HL-60/S4 (cell line): ENCODE results near the gene KIF6.

Source experiments
- in situ Hi-C: fragments of 300-500 bp; cut with MboI; formaldehyde crosslinking; loops from 2 replicates; pipeline ENCODE4 v1.14.3; 2022; ENCODE audit warnings: low sequenced_read_pairs

KIF6 gene

GRCh38 chr6:39393075-39393474, 332.1 kb downstream of the KIF6 start:
- in situ Hi-C loops: no loop called here

GRCh38 chr6:39391182-39391581, 334.0 kb downstream of the KIF6 start:
- in situ Hi-C loops: no loop called here

- in situ Hi-C loops: no loop called here
Observed at GRCh38 chr6:39389484-39389767, 335.8 kb downstream of the KIF6 start.

GRCh38 chr6:39388606-39389483, 336.4 kb downstream of the KIF6 start:
- in situ Hi-C loops: no loop called here

GRCh38 chr6:39387785-39388184, 337.4 kb downstream of the KIF6 start:
- in situ Hi-C loops: no loop called here

- in situ Hi-C loops: no loop called here
Observed at GRCh38 chr6:39386487-39386886, 338.7 kb downstream of the KIF6 start.

- in situ Hi-C loops: no loop called here
Observed at GRCh38 chr6:39381550-39382140, 343.6 kb downstream of the KIF6 start.

GRCh38 chr6:39380837-39381549, 344.2 kb downstream of the KIF6 start:
- in situ Hi-C loops: no loop called here

- in situ Hi-C loops: no loop called here
Observed at GRCh38 chr6:39378960-39379425, 346.2 kb downstream of the KIF6 start.

- in situ Hi-C loops: no loop called here
Observed at GRCh38 chr6:39378175-39378959, 346.8 kb downstream of the KIF6 start.

GRCh38 chr6:39377539-39377950, 347.7 kb downstream of the KIF6 start:
- in situ Hi-C loops: no loop called here

GRCh38 chr6:39375405-39375804, 349.8 kb downstream of the KIF6 start:
- in situ Hi-C loops: no loop called here

- in situ Hi-C loops: loop anchor here (25.0 kb wide), 1 partner anchor 942 kb away; no protein-coding TSS in a partner anchor
Observed at GRCh38 chr6:39370390-39370789, 354.8 kb downstream of the KIF6 start.

- in situ Hi-C loops: loop anchor here (25.0 kb wide), 1 partner anchor 942 kb away; no protein-coding TSS in a partner anchor
Observed at GRCh38 chr6:39369987-39370386, 355.2 kb downstream of the KIF6 start.

GRCh38 chr6:39367700-39368099, 357.5 kb downstream of the KIF6 start:
- in situ Hi-C loops: loop anchor here (25.0 kb wide), 1 partner anchor 945 kb away; no protein-coding TSS in a partner anchor

GRCh38 chr6:39366931-39367618, 358.1 kb downstream of the KIF6 start:
- in situ Hi-C loops: loop anchor here (25.0 kb wide), 1 partner anchor 945 kb away; no protein-coding TSS in a partner anchor

- in situ Hi-C loops: loop anchor here (25.0 kb wide), 1 partner anchor 947 kb away; no protein-coding TSS in a partner anchor
Observed at GRCh38 chr6:39365281-39366074, 359.7 kb downstream of the KIF6 start.

GRCh38 chr6:39363280-39363679, 361.9 kb downstream of the KIF6 start:
- in situ Hi-C loops: loop anchor here (25.0 kb wide), 1 partner anchor 949 kb away; no protein-coding TSS in a partner anchor

GRCh38 chr6:39362487-39362865, 362.7 kb downstream of the KIF6 start:
- in situ Hi-C loops: loop anchor here (25.0 kb wide), 1 partner anchor 950 kb away; no protein-coding TSS in a partner anchor
